Testis (tissue), 2 donors: Measurements from ENCODE around the gene PRKN.

Experiments
- POLR2A ChIP-seq: fragments of 450-650 bp; IDR thresholded peaks from one replicate; pipeline ENCODE4 v1.6.1; 2017; ENCODE audit warnings: antibody characterized with exemption, mild to moderate bottlenecking, moderate library complexity
- TF ChIP-seq, protein P1 (sequence below), 3 experiments: fragments of 450-650 bp in 2 of 3; fragments of 200-600 bp in 1 of 3; sonication (generic) in 1 of 3; IDR thresholded peaks; one replicate each; pipeline ENCODE4 v1.5.1; 2016 to 2019; ENCODE audit warnings: antibody characterized with exemption in 3 of 3, mild to moderate bottlenecking in 2 of 3, moderate library complexity in 1 of 3

DNA sequence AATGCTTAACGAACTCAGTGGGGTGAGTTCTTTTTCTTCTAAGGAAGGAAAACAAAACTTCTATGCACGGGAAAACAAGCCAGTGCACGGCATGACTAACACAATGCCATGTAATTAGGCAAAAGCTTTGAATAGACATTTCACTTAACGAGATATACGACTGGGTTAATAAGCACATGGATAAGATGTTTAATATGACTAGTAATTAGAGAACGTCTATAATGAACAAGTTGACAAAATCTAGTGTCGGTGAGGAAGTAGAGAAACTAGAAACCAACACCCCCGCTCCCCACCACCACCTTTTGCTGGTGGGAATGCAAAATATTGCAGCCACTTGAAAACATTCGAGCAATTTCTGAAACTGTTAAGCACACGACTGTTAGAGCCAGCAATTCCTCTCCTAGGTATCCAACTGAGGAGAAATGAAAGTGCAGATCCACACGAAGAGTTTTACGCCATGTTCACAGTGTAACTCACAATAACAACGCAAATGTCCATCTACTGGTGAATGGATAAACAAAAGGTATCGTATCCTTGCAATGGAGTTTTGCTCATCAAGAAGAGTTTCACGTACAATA, 808.8 kb downstream of the PRKN start:
- TF ChIP-seq, protein P1, sequence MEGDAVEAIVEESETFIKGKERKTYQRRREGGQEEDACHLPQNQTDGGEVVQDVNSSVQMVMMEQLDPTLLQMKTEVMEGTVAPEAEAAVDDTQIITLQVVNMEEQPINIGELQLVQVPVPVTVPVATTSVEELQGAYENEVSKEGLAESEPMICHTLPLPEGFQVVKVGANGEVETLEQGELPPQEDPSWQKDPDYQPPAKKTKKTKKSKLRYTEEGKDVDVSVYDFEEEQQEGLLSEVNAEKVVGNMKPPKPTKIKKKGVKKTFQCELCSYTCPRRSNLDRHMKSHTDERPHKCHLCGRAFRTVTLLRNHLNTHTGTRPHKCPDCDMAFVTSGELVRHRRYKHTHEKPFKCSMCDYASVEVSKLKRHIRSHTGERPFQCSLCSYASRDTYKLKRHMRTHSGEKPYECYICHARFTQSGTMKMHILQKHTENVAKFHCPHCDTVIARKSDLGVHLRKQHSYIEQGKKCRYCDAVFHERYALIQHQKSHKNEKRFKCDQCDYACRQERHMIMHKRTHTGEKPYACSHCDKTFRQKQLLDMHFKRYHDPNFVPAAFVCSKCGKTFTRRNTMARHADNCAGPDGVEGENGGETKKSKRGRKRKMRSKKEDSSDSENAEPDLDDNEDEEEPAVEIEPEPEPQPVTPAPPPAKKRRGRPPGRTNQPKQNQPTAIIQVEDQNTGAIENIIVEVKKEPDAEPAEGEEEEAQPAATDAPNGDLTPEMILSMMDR (IDR thresholded peaks at IDR 0.05): no peak
- no peak for TF ChIP-seq POLR2A
